BLaER1 (cell line): ENCODE data around the gene ACTL10.
A peak's percentile ranks its signal among the peaks of the same experiment; 100 is the strongest.

Experiments used
- H3K27ac ChIP-seq: shearing (Covaris generic); formaldehyde crosslinking; 2 replicates; pipeline ENCODE4 v1.8.1; 2022
- H3K27me3 ChIP-seq: shearing (Covaris generic); formaldehyde crosslinking; 2 replicates; pipeline ENCODE4 v1.8.1; 2022
- H3K36me3 ChIP-seq: shearing (Covaris generic); formaldehyde crosslinking; 2 replicates; pipeline ENCODE4 v1.8.1; 2022
- H3K4me1 ChIP-seq: shearing (Covaris generic); formaldehyde crosslinking; 2 replicates; pipeline ENCODE4 v1.8.1; 2022
- H3K4me2 ChIP-seq: shearing (Covaris generic); formaldehyde crosslinking; 2 replicates; pipeline ENCODE4 v1.8.1; 2022
- H3K4me3 ChIP-seq: shearing (Covaris generic); formaldehyde crosslinking; 2 replicates; pipeline ENCODE4 v1.8.1; 2022
- H3K9ac ChIP-seq: shearing (Covaris generic); formaldehyde crosslinking; 2 replicates; pipeline ENCODE4 v1.8.1; 2022
- H3K9me3 ChIP-seq: shearing (Covaris generic); formaldehyde crosslinking; 2 replicates; pipeline ENCODE4 v1.8.1; 2022
- H4K20me1 ChIP-seq: shearing (Covaris generic); formaldehyde crosslinking; 2 replicates; pipeline ENCODE4 v1.8.1; 2022
- Cebpa-rat ChIP-seq: shearing (Covaris generic); IDR thresholded peaks from 2 replicates; pipeline ENCODE4 v1.8.1; 2022

The ACTL10 gene

DNA sequence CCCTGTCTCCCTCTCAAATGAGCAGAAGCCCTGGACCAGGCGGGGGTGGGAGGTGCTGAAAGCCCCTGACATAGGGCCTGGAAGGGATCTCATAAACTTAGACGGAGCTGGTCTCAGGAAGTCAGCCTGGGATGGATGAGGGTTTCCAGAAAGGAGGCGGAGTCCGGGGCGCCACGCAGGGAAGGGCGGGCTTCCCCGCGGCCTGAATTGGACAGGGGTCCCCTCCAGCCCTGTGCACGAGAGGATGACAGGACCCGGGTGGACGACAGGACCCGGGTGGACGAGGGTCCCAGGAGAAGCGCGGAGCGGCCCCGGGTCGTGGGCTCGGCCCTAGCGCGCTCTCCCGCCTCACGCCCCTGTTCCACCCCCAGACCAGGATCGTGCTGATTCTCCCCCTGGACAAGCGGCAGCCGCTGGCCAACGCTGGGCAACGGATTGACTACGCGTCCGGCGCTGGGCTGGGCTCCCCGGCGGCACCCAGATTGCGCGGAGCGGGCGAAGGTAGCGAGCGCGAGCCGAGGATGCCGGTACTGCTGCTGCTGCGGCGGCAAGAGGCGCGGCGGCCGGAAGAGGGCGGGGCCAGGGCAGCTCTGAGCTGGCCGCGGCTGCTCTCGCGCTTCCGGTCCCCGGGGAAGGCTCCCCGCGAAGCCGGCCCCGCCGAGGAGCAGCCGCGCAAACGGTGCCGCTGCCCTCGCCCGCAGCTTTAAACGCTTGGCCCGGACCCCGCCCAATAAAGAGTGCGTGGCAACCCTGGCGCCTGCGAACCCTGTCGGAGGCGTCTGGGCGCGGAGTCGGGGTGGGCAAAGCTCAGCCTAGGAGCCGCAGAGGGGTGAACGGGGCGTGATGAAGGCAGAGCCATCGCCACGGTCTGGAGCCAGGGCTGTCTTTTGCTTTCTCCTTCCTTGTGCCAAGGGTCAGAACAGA lies 3.3 kb upstream of the ACTL10 start:
- peaks cover 21% of the 10 kb centered on the region for H3K36me3 ChIP-seq
- no peaks in the 10 kb centered on the region for H3K9me3 ChIP-seq
- H4K20me1 ChIP-seq: peaks cover 35% of the 10 kb centered on the region
- peak overlapping the region; percentile 67 for H3K27ac ChIP-seq
- H3K4me1 ChIP-seq: peaks cover 69% of the 10 kb centered on the region
- H3K4me2 ChIP-seq: peak overlapping the region; percentile 99
- TF ChIP-seq Cebpa-rat: no peak
- H3K27me3 ChIP-seq: no peaks in the 10 kb centered on the region
- H3K4me3 ChIP-seq: peak overlapping the region; percentile 72
- peak overlapping the region; percentile 77 for H3K9ac ChIP-seq

DNA sequence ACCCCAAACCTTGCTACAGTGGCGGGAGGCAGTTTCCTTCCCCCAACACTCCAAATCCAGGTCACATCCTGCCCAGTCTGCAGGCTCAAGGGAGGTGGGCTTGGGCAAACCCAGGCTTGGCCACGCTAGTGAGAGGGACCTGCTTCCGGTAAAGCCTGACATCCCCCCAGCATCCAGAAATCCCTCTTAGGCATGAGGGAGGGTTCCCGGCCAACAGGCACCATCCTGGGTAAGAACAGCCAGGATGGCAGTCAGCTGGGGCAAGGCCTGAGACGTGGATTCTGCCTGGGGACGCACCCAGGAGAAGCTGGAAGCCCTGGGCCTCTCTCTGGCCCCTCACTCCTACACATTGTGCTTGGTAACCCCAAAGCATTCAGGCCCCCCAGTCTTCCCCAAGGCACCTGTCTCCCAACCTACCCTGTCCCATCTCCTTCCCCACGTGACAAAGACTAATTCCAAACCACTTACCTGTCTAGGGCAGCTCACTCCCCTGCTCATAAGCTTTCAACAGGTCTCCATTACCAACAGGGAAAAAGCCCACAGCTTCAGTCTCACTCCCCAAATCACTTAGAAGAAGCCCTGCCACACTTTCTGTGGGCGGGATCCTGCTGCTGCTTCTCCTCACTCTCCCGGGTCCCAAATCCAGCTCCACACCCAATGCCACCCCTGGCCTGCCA lies 2.5 kb upstream of the ACTL10 start:
- peak overlapping the region; percentile 99 for H3K4me2 ChIP-seq
- peaks cover 77% of the 10 kb centered on the region for H3K4me1 ChIP-seq
- H3K9ac ChIP-seq: peak overlapping the region; percentile 77
- no peaks in the 10 kb centered on the region for H3K9me3 ChIP-seq
- H3K27ac ChIP-seq: peak overlapping the region; percentile 67
- H3K4me3 ChIP-seq: peak overlapping the region; percentile 72
- H4K20me1 ChIP-seq: peaks cover 39% of the 10 kb centered on the region
- TF ChIP-seq Cebpa-rat: no peak
- H3K36me3 ChIP-seq: peaks cover 20% of the 10 kb centered on the region
- H3K27me3 ChIP-seq: no peaks in the 10 kb centered on the region

DNA sequence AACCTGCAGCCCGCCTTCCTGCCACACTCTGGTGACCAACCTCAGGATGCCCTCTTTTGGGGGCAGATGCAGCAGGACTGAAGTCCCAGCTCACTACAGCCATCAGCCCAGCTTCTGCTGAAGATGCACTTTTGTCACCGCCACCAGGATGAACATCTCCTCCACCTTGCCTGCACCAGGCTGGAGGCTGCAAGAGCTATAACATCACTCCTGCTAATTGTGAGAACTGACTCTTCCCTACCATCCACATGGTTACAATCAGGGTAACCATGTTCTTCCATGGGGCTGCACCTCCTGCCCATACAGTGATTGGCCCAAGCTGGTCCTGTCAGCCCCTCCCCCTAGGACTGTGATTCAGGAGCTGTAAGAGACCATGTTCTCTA lies 2.0 kb upstream of the ACTL10 start:
- Histone ChIP-seq H3K9ac (no peak overlapping the region), H3K4me3 (no peak overlapping the region), H3K9me3 (no peaks in the 10 kb centered on the region), H4K20me1 (peaks cover 39% of the 10 kb centered on the region), H3K4me1 (peaks cover 81% of the 10 kb centered on the region), H3K36me3 (peaks cover 15% of the 10 kb centered on the region), H3K27me3 (no peaks in the 10 kb centered on the region), H3K4me2 (peak overlapping the region; percentile 99), H3K27ac (peak overlapping the region; percentile 67; the same call in 1 of the 2 replicates)
- no peak for TF ChIP-seq Cebpa-rat

DNA sequence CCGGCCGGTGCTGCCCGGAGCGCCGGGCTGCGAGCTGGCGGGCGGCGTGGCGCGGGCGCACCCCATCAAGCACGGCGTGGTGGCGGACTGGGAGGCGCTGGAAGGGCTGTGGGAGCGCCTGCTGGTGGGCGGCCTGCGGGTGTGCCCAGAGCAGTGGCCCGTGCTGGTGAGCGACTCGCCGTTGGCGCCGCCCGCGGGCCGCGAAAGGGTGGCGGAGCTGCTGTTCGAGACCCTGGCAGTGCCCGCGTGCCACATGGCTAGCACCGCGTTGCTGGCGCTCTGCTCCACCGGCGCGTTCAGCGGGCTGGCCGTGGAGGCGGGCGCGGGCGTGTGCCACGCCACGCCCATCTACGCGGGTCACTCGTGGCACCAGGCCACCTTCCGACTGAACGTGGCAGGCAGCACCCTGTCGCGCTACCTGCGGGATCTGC lies 517 bp downstream of the ACTL10 start:
- peaks cover 20% of the 10 kb centered on the region for H3K36me3 ChIP-seq
- H3K4me2 ChIP-seq: peak overlapping the region; percentile 95
- H3K4me3 ChIP-seq: peak overlapping the region; percentile 73
- peak overlapping the region; percentile 81 for H3K9ac ChIP-seq
- no peak for TF ChIP-seq Cebpa-rat
- peaks cover 96% of the 10 kb centered on the region for H3K4me1 ChIP-seq
- no peaks in the 10 kb centered on the region for H3K27me3 ChIP-seq
- peaks cover 21% of the 10 kb centered on the region for H4K20me1 ChIP-seq
- H3K9me3 ChIP-seq: no peaks in the 10 kb centered on the region
- peak overlapping the region; percentile 86 for H3K27ac ChIP-seq

DNA sequence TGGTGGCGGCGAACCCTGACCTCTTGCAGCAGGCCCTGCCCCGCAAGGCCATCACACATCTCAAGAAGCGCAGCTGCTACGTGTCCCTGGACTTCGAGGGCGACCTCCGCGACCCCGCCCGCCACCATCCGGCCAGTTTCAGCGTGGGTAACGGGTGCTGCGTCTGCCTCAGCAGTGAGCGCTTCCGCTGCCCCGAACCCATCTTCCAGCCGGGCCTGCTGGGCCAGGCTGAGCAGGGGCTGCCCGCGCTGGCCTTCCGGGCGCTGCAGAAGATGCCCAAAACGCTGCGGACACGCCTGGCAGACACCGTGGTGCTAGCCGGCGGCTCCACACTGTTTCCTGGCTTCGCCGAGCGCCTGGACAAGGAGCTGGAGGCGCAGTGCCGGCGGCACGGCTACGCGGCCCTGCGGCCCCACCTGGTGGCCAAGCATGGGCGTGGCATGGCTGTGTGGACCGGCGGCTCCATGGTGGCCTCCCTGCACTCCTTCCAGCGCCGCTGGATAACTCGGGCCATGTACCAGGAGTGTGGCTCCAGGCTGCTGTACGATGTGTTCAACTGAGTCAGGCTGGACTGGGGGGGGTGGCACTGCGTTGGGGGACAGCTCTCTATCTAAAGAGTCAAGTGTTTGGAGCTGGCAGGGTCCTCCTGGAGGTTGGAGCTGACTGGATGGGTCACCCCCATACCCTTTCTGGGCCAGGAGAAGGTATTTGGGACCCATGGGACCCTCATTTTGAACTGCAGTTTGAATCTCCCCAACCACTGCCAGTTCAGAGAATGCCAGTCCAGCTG lies 1.1 kb downstream of the ACTL10 start:
- Histone ChIP-seq H3K36me3 (peaks cover 20% of the 10 kb centered on the region), H3K27ac (peak overlapping the region; percentile 86), H3K4me1 (peaks cover 98% of the 10 kb centered on the region), H3K4me3 (peak overlapping the region; percentile 73), H3K9ac (peak overlapping the region; percentile 81), H3K27me3 (no peaks in the 10 kb centered on the region), H3K9me3 (no peaks in the 10 kb centered on the region), H4K20me1 (peaks cover 15% of the 10 kb centered on the region), H3K4me2 (peak overlapping the region; percentile 95)
- no peak for TF ChIP-seq Cebpa-rat

DNA sequence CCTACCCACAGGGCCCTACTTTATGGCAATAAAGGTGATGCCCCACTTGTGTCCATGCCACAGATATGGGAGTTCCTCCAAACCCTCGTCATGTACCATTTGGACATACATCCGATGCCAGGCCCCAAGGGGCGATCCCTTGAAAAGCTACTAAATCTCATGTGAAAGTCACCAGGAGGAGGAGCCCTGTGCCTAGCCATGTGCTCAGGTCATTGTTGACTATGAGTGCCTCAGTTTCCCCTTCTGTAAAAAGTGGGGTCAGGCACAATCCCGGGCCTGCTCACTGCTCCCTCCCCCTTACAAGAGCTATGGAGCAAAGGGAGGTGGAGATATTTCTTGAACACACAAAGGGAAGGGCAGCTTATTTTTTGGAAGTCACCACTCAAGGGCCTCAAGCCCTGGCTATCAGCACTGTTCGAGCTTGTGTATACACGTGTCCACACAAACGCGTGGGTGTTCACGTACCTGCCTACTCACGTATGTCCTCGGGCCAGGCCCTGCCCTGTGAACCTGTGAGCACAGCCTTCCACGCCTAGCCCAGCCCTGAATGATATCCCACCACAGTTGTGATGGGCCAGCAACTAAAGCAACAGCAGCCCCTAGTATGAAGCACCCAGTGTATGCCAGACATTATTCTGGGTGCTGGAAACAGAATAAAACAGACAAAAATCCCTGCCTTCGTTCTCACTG lies 1.9 kb downstream of the ACTL10 start:
- peaks cover 9% of the 10 kb centered on the region for H4K20me1 ChIP-seq
- peaks cover 20% of the 10 kb centered on the region for H3K36me3 ChIP-seq
- no peak overlapping the region for H3K27ac ChIP-seq
- H3K4me3 ChIP-seq: no peak overlapping the region
- H3K9ac ChIP-seq: peak overlapping the region; percentile 81; the same call in 1 of the 2 replicates
- peak overlapping the region; percentile 95 for H3K4me2 ChIP-seq
- no peaks in the 10 kb centered on the region for H3K9me3 ChIP-seq
- H3K4me1 ChIP-seq: peaks cover 99% of the 10 kb centered on the region
- H3K27me3 ChIP-seq: no peaks in the 10 kb centered on the region
- no peak for TF ChIP-seq Cebpa-rat

DNA sequence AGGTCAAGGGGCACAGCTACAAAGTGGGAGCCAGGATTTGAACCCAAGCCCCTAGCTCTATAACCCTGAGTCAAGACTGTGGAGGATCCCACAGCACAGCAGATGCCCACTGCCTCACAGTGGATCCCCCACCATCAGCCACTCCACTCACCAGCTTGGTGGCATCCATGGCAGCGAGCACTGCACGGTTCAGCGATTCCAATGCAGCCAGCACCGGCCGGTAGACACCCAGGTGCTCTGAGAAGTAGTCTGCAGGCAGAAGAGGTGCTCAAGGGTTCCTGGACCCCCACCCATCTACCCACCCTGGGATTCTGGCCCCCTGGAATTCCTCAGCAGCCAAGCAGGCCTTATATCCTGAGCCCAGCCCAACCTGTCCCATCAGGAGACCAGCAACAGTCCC lies 2.5 kb downstream of the ACTL10 start:
- H3K4me2 ChIP-seq: peak overlapping the region; percentile 95
- H3K4me1 ChIP-seq: peaks cover 97% of the 10 kb centered on the region
- no peaks in the 10 kb centered on the region for H3K27me3 ChIP-seq
- no peak for TF ChIP-seq Cebpa-rat
- H4K20me1 ChIP-seq: peaks cover 9% of the 10 kb centered on the region
- H3K9me3 ChIP-seq: no peaks in the 10 kb centered on the region
- peak overlapping the region; percentile 55; the same call in 1 of the 2 replicates for H3K27ac ChIP-seq
- H3K4me3 ChIP-seq: no peak overlapping the region
- peaks cover 20% of the 10 kb centered on the region for H3K36me3 ChIP-seq
- no peak overlapping the region for H3K9ac ChIP-seq

DNA sequence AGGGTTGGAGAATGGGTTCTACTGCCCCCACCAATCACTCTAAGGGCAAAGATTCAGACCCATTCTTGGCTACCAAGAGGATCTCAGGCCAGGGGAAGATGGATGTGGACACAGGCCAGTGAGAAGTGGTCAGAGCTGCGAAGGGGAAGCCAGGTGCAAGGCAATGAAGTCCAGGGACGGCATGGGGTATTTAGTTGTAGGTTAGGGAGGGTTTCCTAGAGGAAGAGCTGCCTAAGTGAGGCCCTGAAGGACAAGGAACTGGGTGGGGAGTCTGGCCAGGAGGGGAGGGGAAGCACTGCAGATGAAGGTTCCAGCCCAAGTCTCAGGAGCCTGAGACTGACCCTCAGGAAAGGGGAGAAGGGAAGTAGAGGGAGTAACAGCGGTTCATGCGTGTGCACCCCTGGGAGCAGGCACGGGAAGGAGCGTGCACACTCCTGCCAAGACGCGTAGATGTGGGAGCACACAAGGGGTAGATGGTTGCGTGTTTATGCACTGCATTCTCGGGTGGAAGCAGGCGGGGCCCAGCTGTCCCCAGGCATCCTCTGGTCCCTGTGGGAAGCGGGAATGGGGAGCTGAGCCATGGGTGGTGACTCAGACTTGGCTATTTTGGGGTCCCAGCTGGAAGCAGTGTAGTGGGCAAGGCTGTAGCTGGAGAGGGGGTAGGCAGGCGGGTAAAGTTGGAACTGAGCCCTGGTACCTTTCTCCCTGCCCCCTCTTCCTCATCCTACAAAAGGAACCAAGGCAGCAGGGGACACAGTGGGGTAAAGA lies 3.3 kb downstream of the ACTL10 start:
- Histone ChIP-seq H3K27me3 (no peaks in the 10 kb centered on the region), H3K4me3 (no peak overlapping the region), H3K9me3 (no peaks in the 10 kb centered on the region), H3K4me1 (peaks cover 96% of the 10 kb centered on the region), H3K27ac (peak overlapping the region; percentile 55), H3K36me3 (peaks cover 20% of the 10 kb centered on the region), H4K20me1 (peaks cover 15% of the 10 kb centered on the region), H3K9ac (0 out of 2 replicates have a peak overlapping the region, but pooled peaks have one; percentile 3), H3K4me2 (peak overlapping the region; percentile 95)
- no peak for TF ChIP-seq Cebpa-rat
